ENCODE results near the gene SORCS3. TPM values are rescaled to one million over a fixed set of nuclear protein-coding genes. Genes with fewer than 3 reads are reported as not detected.

Gene SORCS3
- total RNA-seq, 1 experiment from 2014 or later, result not detected

DNA sequence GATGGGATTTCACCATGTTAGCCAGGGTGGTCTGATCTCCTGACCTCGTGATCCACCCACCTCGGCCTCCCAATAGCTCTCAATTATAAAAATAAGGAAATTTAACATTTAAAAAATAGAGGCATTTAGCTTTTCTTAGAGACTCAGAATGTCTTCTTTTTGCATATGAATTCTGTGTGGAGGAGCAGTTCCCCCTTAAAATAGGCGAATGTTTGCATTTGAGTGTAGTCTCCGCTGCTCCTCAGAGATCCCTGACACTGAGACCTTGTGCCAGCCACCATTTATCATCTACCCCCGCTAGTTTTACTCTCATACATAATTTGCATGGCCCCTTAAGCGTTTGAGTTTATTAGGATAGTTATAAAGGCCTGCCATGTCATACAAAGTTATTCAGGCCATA lies 461.9 kb downstream of the SORCS3 start:
- no TSS peak for BruUV-seq (replicated peaks)
- no peaks in the 10 kb centered on the region for H3K36me3 ChIP-seq (ENCODE audit: control insufficient read depth, insufficient read depth, low read length)
- ChIA-PET POLR2A (no interaction called here), CTCF (no interaction called here)
- no peaks in the 10 kb centered on the region for H3K9me3 ChIP-seq (ENCODE audit: control insufficient read depth, insufficient read depth, low read depth, low read length)
- ATAC-seq (no peak), DNase-seq (ENCODE audit: low read depth, low spot score) (no peak)
- in situ Hi-C loops (cut with HindIII; ENCODE audit: low pct_unique_long_range_greater_than_20kb, low sequenced_read_pairs), result no loop called here
- no peak overlapping the region for H3K4me3 ChIP-seq (ENCODE audit: low read depth in 2 of 2, low read length in 2 of 2)
- intact Hi-C loops (cut with micrococcal nuclease; ENCODE audit: unreplicated experiment), result no loop called here
- no peaks in the 10 kb centered on the region for H3K4me1 ChIP-seq (ENCODE audit: control insufficient read depth, insufficient read depth, low read length)
- no peaks in the 10 kb centered on the region for H3K27me3 ChIP-seq (ENCODE audit: control insufficient read depth, insufficient read depth, low read length)
- H3K27ac ChIP-seq (ENCODE audit: low read length), result no peak overlapping the region
- TF ChIP-seq SIN3A (IDR thresholded peaks at IDR 0.05; ENCODE audit: borderline replicate concordance, insufficient read depth, low read depth, low read length) (no peak), TCF7L2 (IDR thresholded peaks at IDR 0.05; ENCODE audit: low read depth, low read length) (no peak), POLR2AphosphoS5 (IDR thresholded peaks at IDR 0.05; ENCODE audit: low read depth, low read length) (no peak)
- TF ChIP-seq, protein P1, sequence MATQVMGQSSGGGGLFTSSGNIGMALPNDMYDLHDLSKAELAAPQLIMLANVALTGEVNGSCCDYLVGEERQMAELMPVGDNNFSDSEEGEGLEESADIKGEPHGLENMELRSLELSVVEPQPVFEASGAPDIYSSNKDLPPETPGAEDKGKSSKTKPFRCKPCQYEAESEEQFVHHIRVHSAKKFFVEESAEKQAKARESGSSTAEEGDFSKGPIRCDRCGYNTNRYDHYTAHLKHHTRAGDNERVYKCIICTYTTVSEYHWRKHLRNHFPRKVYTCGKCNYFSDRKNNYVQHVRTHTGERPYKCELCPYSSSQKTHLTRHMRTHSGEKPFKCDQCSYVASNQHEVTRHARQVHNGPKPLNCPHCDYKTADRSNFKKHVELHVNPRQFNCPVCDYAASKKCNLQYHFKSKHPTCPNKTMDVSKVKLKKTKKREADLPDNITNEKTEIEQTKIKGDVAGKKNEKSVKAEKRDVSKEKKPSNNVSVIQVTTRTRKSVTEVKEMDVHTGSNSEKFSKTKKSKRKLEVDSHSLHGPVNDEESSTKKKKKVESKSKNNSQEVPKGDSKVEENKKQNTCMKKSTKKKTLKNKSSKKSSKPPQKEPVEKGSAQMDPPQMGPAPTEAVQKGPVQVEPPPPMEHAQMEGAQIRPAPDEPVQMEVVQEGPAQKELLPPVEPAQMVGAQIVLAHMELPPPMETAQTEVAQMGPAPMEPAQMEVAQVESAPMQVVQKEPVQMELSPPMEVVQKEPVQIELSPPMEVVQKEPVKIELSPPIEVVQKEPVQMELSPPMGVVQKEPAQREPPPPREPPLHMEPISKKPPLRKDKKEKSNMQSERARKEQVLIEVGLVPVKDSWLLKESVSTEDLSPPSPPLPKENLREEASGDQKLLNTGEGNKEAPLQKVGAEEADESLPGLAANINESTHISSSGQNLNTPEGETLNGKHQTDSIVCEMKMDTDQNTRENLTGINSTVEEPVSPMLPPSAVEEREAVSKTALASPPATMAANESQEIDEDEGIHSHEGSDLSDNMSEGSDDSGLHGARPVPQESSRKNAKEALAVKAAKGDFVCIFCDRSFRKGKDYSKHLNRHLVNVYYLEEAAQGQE (IDR thresholded peaks at IDR 0.05; ENCODE audit: insufficient read depth in 1 of 2, low read depth in 2 of 2, low read length in 1 of 2), result no peak
- TF ChIP-seq, protein P2, sequence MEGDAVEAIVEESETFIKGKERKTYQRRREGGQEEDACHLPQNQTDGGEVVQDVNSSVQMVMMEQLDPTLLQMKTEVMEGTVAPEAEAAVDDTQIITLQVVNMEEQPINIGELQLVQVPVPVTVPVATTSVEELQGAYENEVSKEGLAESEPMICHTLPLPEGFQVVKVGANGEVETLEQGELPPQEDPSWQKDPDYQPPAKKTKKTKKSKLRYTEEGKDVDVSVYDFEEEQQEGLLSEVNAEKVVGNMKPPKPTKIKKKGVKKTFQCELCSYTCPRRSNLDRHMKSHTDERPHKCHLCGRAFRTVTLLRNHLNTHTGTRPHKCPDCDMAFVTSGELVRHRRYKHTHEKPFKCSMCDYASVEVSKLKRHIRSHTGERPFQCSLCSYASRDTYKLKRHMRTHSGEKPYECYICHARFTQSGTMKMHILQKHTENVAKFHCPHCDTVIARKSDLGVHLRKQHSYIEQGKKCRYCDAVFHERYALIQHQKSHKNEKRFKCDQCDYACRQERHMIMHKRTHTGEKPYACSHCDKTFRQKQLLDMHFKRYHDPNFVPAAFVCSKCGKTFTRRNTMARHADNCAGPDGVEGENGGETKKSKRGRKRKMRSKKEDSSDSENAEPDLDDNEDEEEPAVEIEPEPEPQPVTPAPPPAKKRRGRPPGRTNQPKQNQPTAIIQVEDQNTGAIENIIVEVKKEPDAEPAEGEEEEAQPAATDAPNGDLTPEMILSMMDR (IDR thresholded peaks at IDR 0.05), result no peak

DNA sequence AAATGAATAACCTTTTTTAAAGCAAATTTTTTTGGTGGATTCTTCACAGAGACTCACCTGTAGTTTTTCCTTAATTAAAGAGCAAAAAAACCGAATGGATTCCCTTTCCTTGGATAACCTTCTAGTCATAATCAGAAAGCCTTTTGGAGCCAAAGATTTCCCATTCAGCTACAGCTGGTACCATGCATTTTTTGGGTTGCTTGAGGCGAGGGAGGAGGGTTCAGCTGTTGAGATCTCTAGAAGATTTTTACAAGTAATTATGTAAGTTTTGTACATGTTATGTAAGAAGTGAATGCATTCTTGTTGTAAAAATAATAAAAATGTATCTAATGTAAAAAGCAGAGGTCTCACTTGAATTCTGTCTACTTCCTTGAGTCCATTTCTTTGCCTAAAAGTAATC lies 463.2 kb downstream of the SORCS3 start:
- ATAC-seq, result no peak
- POLR2A ChIA-PET, result no interaction called here

More for the DNA sequence above, 463.2 kb downstream of the SORCS3 start:
- Histone ChIP-seq H3K27me3 (ENCODE audit: control insufficient read depth, insufficient read depth, low read length) (no peaks in the 10 kb centered on the region), H3K4me1 (ENCODE audit: control insufficient read depth, insufficient read depth, low read length) (no peaks in the 10 kb centered on the region), H3K4me3 (ENCODE audit: low read depth in 2 of 2, low read length in 2 of 2) (no peak overlapping the region), H3K9me3 (ENCODE audit: control insufficient read depth, insufficient read depth, low read depth, low read length) (no peaks in the 10 kb centered on the region), H3K36me3 (ENCODE audit: control insufficient read depth, insufficient read depth, low read length) (no peaks in the 10 kb centered on the region), H3K27ac (ENCODE audit: low read length) (no peak overlapping the region)
- no TSS peak for BruUV-seq (replicated peaks)
- TF ChIP-seq, protein P1 (IDR thresholded peaks at IDR 0.05; ENCODE audit: insufficient read depth in 1 of 2, low read depth in 2 of 2, low read length in 1 of 2), result no peak
- TF ChIP-seq, protein P2 (IDR thresholded peaks at IDR 0.05), result no peak
- TF ChIP-seq TCF7L2 (IDR thresholded peaks at IDR 0.05; ENCODE audit: low read depth, low read length) (no peak), SIN3A (IDR thresholded peaks at IDR 0.05; ENCODE audit: borderline replicate concordance, insufficient read depth, low read depth, low read length) (no peak), POLR2AphosphoS5 (IDR thresholded peaks at IDR 0.05; ENCODE audit: low read depth, low read length) (no peak)
- no peak for DNase-seq (ENCODE audit: low read depth, low spot score)
- in situ Hi-C loops (cut with HindIII; ENCODE audit: low pct_unique_long_range_greater_than_20kb, low sequenced_read_pairs), result no loop called here
- CTCF ChIA-PET, result no interaction called here
- intact Hi-C loops (cut with micrococcal nuclease; ENCODE audit: unreplicated experiment), result no loop called here
